Raji (cell line): ENCODE data around the gene MIEN1.
A peak's percentile ranks its signal among the peaks of the same experiment; 100 is the strongest.

Experiments used
- POLR2A ChIP-seq: IDR thresholded peaks from 2 replicates; pipeline ENCODE4 v1.6.1; 2011; ENCODE audit warnings: low read depth, low read length, control low read depth; ENCODE audit not compliant: insufficient read depth

Gene MIEN1

GRCh38 chr17:39730095-39730921, at the start of gene MIEN1:
TSS of gene MIEN1 (minus strand) at chr17:39730532. CDS start at chr17:39730495, 37 bp downstream.
- TF ChIP-seq POLR2A = peak; percentile 76

GRCh38 chr17:39777534-39778365, 47.4 kb upstream of the MIEN1 start:
- peak; percentile 76 for TF ChIP-seq POLR2A

- no peak for TF ChIP-seq POLR2A
Observed at GRCh38 chr17:39776252-39776651, 45.9 kb upstream of the MIEN1 start.

GRCh38 chr17:39775031-39775430, 44.7 kb upstream of the MIEN1 start:
- no peak; the same call in 1 of the 2 replicates for TF ChIP-seq POLR2A

- no peak for TF ChIP-seq POLR2A
Observed at GRCh38 chr17:39774047-39774446, 43.7 kb upstream of the MIEN1 start.

- TF ChIP-seq POLR2A = no peak
Observed at GRCh38 chr17:39772987-39773934, 42.9 kb upstream of the MIEN1 start.

GRCh38 chr17:39772415-39772814, 42.1 kb upstream of the MIEN1 start:
- TF ChIP-seq POLR2A = no peak

GRCh38 chr17:39769974-39770587, 39.7 kb upstream of the MIEN1 start:
- no peak; the same call in 1 of the 2 replicates for TF ChIP-seq POLR2A

GRCh38 chr17:39767147-39767546, 36.8 kb upstream of the MIEN1 start:
- no peak for TF ChIP-seq POLR2A

GRCh38 chr17:39765766-39766165, 35.4 kb upstream of the MIEN1 start:
- TF ChIP-seq POLR2A = no peak

GRCh38 chr17:39765175-39765574, 34.8 kb upstream of the MIEN1 start:
- TF ChIP-seq POLR2A = no peak

- no peak for TF ChIP-seq POLR2A
Observed at GRCh38 chr17:39763051-39763820, 32.9 kb upstream of the MIEN1 start.

- TF ChIP-seq POLR2A = no peak
Observed at GRCh38 chr17:39761861-39762496, 31.6 kb upstream of the MIEN1 start.
